ENCODE data around the gene AP3B1. TPM values are rescaled to one million over a fixed set of nuclear protein-coding genes. Genes with fewer than 3 reads are reported as not detected.
"Not testable (repeated sequence)": the region's sequence is repeated elsewhere in the genome, so short reads cannot be mapped to it uniquely, and the experiment has no call there.

Gene AP3B1
- total and polyA plus RNA-seq, 2 donors (not counting 1 experiment from before 2014, with no cell fraction given), result 50.5 to 66.9 TPM

DNA sequence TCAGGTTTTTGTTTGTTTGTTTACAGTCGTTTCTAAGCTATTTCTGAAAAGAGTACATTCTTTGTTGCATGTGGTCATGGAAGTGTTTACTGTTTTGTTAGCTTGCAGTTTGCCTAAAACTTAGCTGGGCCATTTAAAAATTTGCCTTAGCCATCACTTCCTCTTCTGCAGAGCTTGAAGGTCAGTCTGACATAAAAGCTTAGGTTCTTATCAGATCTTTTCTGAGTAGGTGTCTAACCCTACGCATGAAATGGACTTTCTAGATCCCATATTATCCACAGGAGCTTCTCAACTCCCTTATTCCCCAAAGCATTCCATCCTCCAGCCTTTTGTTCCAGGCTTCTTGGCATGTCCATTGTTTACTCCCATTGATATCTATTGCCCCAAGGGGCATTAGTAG is 90.3 kb downstream of the AP3B1 start:
- Histone ChIP-seq H3K27ac (ENCODE audit: insufficient read depth, low read length) (no peak overlapping the region), H4K20me1 (ENCODE audit: control insufficient read depth, extremely low read depth, insufficient read depth, low read length) (no peaks in the 10 kb centered on the region), H3K4me1 (ENCODE audit: control insufficient read depth, extremely low read depth, insufficient read depth, low read length) (no peaks in the 10 kb centered on the region), H3K4me3 (replicated peaks in 1 of 4; ENCODE audit: control extremely low read depth in 1 of 4, insufficient read depth in 1 of 4, low read depth in 3 of 4, low read length in 4 of 4) (no peak overlapping the region), H3K9me3 (ENCODE audit: control insufficient read depth, insufficient read depth, low read depth, low read length) (no peaks in the 10 kb centered on the region), H3K4me2 (ENCODE audit: extremely low read depth, insufficient read depth, low read length) (no peak overlapping the region), H3K36me3 (ENCODE audit: control insufficient read depth, insufficient read depth, low read length) (no peaks in the 10 kb centered on the region), H3K27me3 (ENCODE audit: control insufficient read depth, insufficient read depth, low read length) (no peaks in the 10 kb centered on the region), H3K9ac (ENCODE audit: insufficient read depth, low read length) (no peak overlapping the region), H3K79me2 (ENCODE audit: control insufficient read depth, insufficient read depth, low read length) (no peaks in the 10 kb centered on the region), H2AFZ (ENCODE audit: low read length) (no peak overlapping the region)
- DNase-seq (ENCODE audit: low read depth in 2 of 2), result no peak
- TF ChIP-seq EZH2 (IDR thresholded peaks at IDR 0.05; ENCODE audit: low read length, missing control alignments), result no peak
- TF ChIP-seq, protein P1, sequence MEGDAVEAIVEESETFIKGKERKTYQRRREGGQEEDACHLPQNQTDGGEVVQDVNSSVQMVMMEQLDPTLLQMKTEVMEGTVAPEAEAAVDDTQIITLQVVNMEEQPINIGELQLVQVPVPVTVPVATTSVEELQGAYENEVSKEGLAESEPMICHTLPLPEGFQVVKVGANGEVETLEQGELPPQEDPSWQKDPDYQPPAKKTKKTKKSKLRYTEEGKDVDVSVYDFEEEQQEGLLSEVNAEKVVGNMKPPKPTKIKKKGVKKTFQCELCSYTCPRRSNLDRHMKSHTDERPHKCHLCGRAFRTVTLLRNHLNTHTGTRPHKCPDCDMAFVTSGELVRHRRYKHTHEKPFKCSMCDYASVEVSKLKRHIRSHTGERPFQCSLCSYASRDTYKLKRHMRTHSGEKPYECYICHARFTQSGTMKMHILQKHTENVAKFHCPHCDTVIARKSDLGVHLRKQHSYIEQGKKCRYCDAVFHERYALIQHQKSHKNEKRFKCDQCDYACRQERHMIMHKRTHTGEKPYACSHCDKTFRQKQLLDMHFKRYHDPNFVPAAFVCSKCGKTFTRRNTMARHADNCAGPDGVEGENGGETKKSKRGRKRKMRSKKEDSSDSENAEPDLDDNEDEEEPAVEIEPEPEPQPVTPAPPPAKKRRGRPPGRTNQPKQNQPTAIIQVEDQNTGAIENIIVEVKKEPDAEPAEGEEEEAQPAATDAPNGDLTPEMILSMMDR (conservative IDR thresholded peaks at IDR 0.05 in 1 of 2, IDR thresholded peaks at IDR 0.05 in 1 of 2; ENCODE audit: low read depth in 1 of 2, low read length in 2 of 2), result no peak

GRCh38 chr5:78203815-78204214 is 90.7 kb downstream of the AP3B1 start:
- H3K9ac ChIP-seq (ENCODE audit: insufficient read depth, low read length), result no peak overlapping the region
- H3K79me2 ChIP-seq (ENCODE audit: control insufficient read depth, insufficient read depth, low read length), result no peaks in the 10 kb centered on the region
- no peak overlapping the region for H3K4me3 ChIP-seq (replicated peaks in 1 of 4; ENCODE audit: control extremely low read depth in 1 of 4, insufficient read depth in 1 of 4, low read depth in 3 of 4, low read length in 4 of 4)
- H3K4me2 ChIP-seq (ENCODE audit: extremely low read depth, insufficient read depth, low read length), result no peak overlapping the region
- no peak for DNase-seq (ENCODE audit: low read depth in 2 of 2)
- no peak overlapping the region for H2AFZ ChIP-seq (ENCODE audit: low read length)
- no peaks in the 10 kb centered on the region for H3K9me3 ChIP-seq (ENCODE audit: control insufficient read depth, insufficient read depth, low read depth, low read length)
- H4K20me1 ChIP-seq (ENCODE audit: control insufficient read depth, extremely low read depth, insufficient read depth, low read length), result no peaks in the 10 kb centered on the region
- H3K27me3 ChIP-seq (ENCODE audit: control insufficient read depth, insufficient read depth, low read length), result no peaks in the 10 kb centered on the region
- H3K27ac ChIP-seq (ENCODE audit: insufficient read depth, low read length), result no peak overlapping the region
- no peaks in the 10 kb centered on the region for H3K36me3 ChIP-seq (ENCODE audit: control insufficient read depth, insufficient read depth, low read length)
- TF ChIP-seq, protein P1 (conservative IDR thresholded peaks at IDR 0.05 in 1 of 2, IDR thresholded peaks at IDR 0.05 in 1 of 2; ENCODE audit: low read depth in 1 of 2, low read length in 2 of 2), result no peak
- no peak for TF ChIP-seq EZH2 (IDR thresholded peaks at IDR 0.05; ENCODE audit: low read length, missing control alignments)
- no peaks in the 10 kb centered on the region for H3K4me1 ChIP-seq (ENCODE audit: control insufficient read depth, extremely low read depth, insufficient read depth, low read length)

DNA sequence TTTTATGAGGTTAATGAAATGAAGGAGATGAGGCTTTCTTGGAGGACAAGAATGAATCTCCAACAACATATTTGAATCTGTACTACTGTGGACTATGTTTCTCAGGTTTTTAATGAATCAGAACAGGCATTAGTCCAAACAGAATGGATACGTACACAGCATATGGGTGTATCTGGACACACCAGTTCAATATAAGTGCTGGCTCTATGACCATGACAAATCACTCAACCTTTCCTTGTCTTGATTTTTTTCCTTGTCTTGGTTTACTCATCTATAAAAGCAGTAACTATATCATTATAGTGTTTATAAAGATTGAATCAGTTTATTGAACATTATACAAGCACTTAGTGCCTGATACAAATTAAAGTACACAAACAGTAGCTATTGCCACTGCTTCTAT is 104.1 kb downstream of the AP3B1 start:
- Histone ChIP-seq H3K36me3 (ENCODE audit: control insufficient read depth, insufficient read depth, low read length) (no peaks in the 10 kb centered on the region), H3K4me1 (ENCODE audit: control insufficient read depth, extremely low read depth, insufficient read depth, low read length) (no peaks in the 10 kb centered on the region), H2AFZ (ENCODE audit: low read length) (no peak overlapping the region), H3K9me3 (ENCODE audit: control insufficient read depth, insufficient read depth, low read depth, low read length) (no peaks in the 10 kb centered on the region), H3K27ac (ENCODE audit: insufficient read depth, low read length) (no peak overlapping the region), H4K20me1 (ENCODE audit: control insufficient read depth, extremely low read depth, insufficient read depth, low read length) (peaks cover 2% of the 10 kb centered on the region), H3K79me2 (ENCODE audit: control insufficient read depth, insufficient read depth, low read length) (no peaks in the 10 kb centered on the region), H3K9ac (ENCODE audit: insufficient read depth, low read length) (no peak overlapping the region), H3K4me2 (ENCODE audit: extremely low read depth, insufficient read depth, low read length) (no peak overlapping the region), H3K4me3 (replicated peaks in 1 of 4; ENCODE audit: control extremely low read depth in 1 of 4, insufficient read depth in 1 of 4, low read depth in 3 of 4, low read length in 4 of 4) (no peak overlapping the region), H3K27me3 (ENCODE audit: control insufficient read depth, insufficient read depth, low read length) (no peaks in the 10 kb centered on the region)
- DNase-seq (ENCODE audit: low read depth in 2 of 2), result no peak
- no peak for TF ChIP-seq EZH2 (IDR thresholded peaks at IDR 0.05; ENCODE audit: low read length, missing control alignments)
- TF ChIP-seq, protein P1 (conservative IDR thresholded peaks at IDR 0.05 in 1 of 2, IDR thresholded peaks at IDR 0.05 in 1 of 2; ENCODE audit: low read depth in 1 of 2, low read length in 2 of 2), result no peak

GRCh38 chr5:78188681-78189080 is 105.8 kb downstream of the AP3B1 start:
- not testable (repeated sequence) for H2AFZ ChIP-seq (ENCODE audit: low read length); H3K4me3 ChIP-seq (replicated peaks in 1 of 4; ENCODE audit: control extremely low read depth in 1 of 4, insufficient read depth in 1 of 4, low read depth in 3 of 4, low read length in 4 of 4); H3K27me3 ChIP-seq (ENCODE audit: control insufficient read depth, insufficient read depth, low read length); H3K4me2 ChIP-seq (ENCODE audit: extremely low read depth, insufficient read depth, low read length); H3K9ac ChIP-seq (ENCODE audit: insufficient read depth, low read length); H3K36me3 ChIP-seq (ENCODE audit: control insufficient read depth, insufficient read depth, low read length); H3K9me3 ChIP-seq (ENCODE audit: control insufficient read depth, insufficient read depth, low read depth, low read length); H3K27ac ChIP-seq (ENCODE audit: insufficient read depth, low read length); DNase-seq (ENCODE audit: low read depth in 2 of 2); H3K4me1 ChIP-seq (ENCODE audit: control insufficient read depth, extremely low read depth, insufficient read depth, low read length); H4K20me1 ChIP-seq (ENCODE audit: control insufficient read depth, extremely low read depth, insufficient read depth, low read length); H3K79me2 ChIP-seq (ENCODE audit: control insufficient read depth, insufficient read depth, low read length)

Measured in fibroblast of lung (primary cell).